Measurements from ENCODE around the gene RFNG. TPM values are rescaled to one million over a fixed set of nuclear protein-coding genes. Genes with fewer than 3 reads are reported as not detected.

RFNG gene
- total RNA-seq, 1 donor from 2014 or later = 40.2 TPM

DNA sequence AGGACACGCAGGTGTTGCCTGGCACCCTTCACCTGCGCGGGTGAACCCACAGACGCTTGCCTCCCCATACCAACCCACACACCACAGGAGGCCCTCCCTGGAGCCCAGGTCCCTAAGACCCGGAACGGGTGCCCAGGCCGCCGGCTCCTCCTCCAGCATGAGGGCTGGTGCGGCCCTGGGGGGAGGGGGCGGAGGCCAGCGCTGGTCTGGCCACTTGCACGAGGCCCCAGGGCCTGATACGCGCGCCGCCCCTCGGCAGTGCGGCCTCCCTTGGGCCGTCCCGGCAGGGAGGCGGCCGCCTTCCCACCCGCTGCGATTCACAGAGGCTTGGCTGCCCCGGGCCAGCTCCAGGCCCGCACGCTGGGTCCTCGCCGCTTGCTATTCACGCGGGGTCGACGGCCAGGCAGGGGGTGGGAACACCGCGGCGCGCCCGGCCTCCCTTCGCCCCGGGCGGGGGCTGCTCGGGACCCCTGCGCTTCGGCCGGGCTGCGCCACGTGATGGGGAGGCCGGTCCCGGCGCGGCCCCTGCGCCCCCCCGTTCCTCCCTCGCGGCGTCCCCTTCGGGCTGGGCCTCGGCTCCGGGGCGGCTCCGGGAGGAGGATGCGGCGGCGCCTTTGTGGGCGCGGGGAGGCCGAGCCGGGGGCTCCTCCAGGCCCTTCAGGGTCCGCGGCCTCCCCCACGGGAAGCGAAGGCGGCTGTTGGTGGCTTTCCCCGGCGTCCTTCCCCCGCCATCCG lies 45.7 kb upstream of the RFNG start:
- Histone ChIP-seq H3K79me2 (ENCODE audit: insufficient read depth, low read length) (peaks cover 49% of the 10 kb centered on the region), H3K4me3 (ENCODE audit: insufficient read depth, low read depth, low read length) (peak overlapping the region; percentile 70), H3K4me2 (ENCODE audit: low read length) (peak overlapping the region; percentile 99), H3K4me1 (ENCODE audit: insufficient read depth, low read length) (peaks cover 28% of the 10 kb centered on the region), H3K9ac (ENCODE audit: low read length) (peak overlapping the region; percentile 88), H2AFZ (ENCODE audit: low read depth, low read length) (no peak overlapping the region), H3K27me3 (ENCODE audit: insufficient read depth, low read length) (no peaks in the 10 kb centered on the region), H3K36me3 (ENCODE audit: insufficient read depth, low read length) (peaks cover 4% of the 10 kb centered on the region), H3K27ac (ENCODE audit: low read depth, low read length) (peak overlapping the region; percentile 68), H4K20me1 (ENCODE audit: insufficient read depth, low read length) (peaks cover 38% of the 10 kb centered on the region), H3K9me3 (ENCODE audit: insufficient read depth, low read depth, low read length) (no peaks in the 10 kb centered on the region)
- TF ChIP-seq EZH2 (IDR thresholded peaks at IDR 0.05; ENCODE audit: insufficient read depth, low read length) = no peak
- TF ChIP-seq, protein P1, sequence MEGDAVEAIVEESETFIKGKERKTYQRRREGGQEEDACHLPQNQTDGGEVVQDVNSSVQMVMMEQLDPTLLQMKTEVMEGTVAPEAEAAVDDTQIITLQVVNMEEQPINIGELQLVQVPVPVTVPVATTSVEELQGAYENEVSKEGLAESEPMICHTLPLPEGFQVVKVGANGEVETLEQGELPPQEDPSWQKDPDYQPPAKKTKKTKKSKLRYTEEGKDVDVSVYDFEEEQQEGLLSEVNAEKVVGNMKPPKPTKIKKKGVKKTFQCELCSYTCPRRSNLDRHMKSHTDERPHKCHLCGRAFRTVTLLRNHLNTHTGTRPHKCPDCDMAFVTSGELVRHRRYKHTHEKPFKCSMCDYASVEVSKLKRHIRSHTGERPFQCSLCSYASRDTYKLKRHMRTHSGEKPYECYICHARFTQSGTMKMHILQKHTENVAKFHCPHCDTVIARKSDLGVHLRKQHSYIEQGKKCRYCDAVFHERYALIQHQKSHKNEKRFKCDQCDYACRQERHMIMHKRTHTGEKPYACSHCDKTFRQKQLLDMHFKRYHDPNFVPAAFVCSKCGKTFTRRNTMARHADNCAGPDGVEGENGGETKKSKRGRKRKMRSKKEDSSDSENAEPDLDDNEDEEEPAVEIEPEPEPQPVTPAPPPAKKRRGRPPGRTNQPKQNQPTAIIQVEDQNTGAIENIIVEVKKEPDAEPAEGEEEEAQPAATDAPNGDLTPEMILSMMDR (IDR thresholded peaks at IDR 0.05; ENCODE audit: insufficient read depth, low read depth, low read length) = no peak
- FAIRE-seq (no peak), DNase-seq (ENCODE audit: low read depth) (peak; percentile 30)
- Mint-ChIP-seq H3K9me3 (ENCODE audit: unreplicated experiment) (no peaks in the 10 kb centered on the region), H3K4me3 (ENCODE audit: unreplicated experiment) (peak overlapping the region; percentile 77), H3K4me1 (ENCODE audit: low read depth, unreplicated experiment) (peaks cover 6% of the 10 kb centered on the region), H3K27ac (ENCODE audit: unreplicated experiment) (no peak overlapping the region), H3K36me3 (ENCODE audit: low read depth, unreplicated experiment) (no peaks in the 10 kb centered on the region), H3K27me3 (ENCODE audit: low read depth, unreplicated experiment) (no peaks in the 10 kb centered on the region)

DNA sequence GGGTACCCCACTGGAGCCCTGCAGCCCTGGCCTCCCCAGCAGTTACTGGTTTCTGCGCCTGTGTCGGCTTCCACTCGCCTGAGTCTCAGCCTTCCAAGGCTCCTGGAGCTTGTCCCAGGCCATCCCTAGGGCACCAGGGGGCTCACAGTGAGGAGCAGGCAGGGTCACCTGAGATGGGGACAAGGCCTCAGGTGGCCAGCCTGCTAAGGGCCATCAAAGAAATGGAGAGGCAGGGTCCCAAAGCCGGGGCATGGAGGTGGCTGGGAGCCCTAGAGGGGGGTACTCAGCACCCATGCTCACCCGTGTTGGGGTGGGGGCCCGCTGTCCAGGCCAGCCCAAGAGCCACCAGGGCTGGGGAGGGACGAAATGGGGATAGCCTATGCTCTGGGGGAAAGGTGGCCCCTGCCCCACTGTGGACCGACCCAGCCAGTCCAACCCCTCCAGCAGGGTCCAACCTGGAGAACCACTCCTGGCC lies 45.1 kb upstream of the RFNG start:
- FAIRE-seq = no peak
- peak overlapping the region; percentile 68 for H3K27ac ChIP-seq (ENCODE audit: low read depth, low read length)
- peaks cover 43% of the 10 kb centered on the region for H4K20me1 ChIP-seq (ENCODE audit: insufficient read depth, low read length)
- peaks cover 28% of the 10 kb centered on the region for H3K4me1 ChIP-seq (ENCODE audit: insufficient read depth, low read length)
- no peak for TF ChIP-seq EZH2 (IDR thresholded peaks at IDR 0.05; ENCODE audit: insufficient read depth, low read length)
- TF ChIP-seq, protein P1 (IDR thresholded peaks at IDR 0.05; ENCODE audit: insufficient read depth, low read depth, low read length) = no peak
- H3K27me3 ChIP-seq (ENCODE audit: insufficient read depth, low read length) = no peaks in the 10 kb centered on the region
- Mint-ChIP-seq H3K27me3 (ENCODE audit: low read depth, unreplicated experiment) (no peaks in the 10 kb centered on the region), H3K4me3 (ENCODE audit: unreplicated experiment) (peak overlapping the region; percentile 77), H3K36me3 (ENCODE audit: low read depth, unreplicated experiment) (no peaks in the 10 kb centered on the region), H3K4me1 (ENCODE audit: low read depth, unreplicated experiment) (peaks cover 6% of the 10 kb centered on the region), H3K27ac (ENCODE audit: unreplicated experiment) (no peak overlapping the region), H3K9me3 (ENCODE audit: unreplicated experiment) (no peaks in the 10 kb centered on the region)
- peaks cover 52% of the 10 kb centered on the region for H3K79me2 ChIP-seq (ENCODE audit: insufficient read depth, low read length)
- no peak overlapping the region for H2AFZ ChIP-seq (ENCODE audit: low read depth, low read length)
- H3K9me3 ChIP-seq (ENCODE audit: insufficient read depth, low read depth, low read length) = no peaks in the 10 kb centered on the region
- H3K36me3 ChIP-seq (ENCODE audit: insufficient read depth, low read length) = peaks cover 4% of the 10 kb centered on the region
- peak overlapping the region; percentile 70 for H3K4me3 ChIP-seq (ENCODE audit: insufficient read depth, low read depth, low read length)
- peak overlapping the region; percentile 99 for H3K4me2 ChIP-seq (ENCODE audit: low read length)
- peak overlapping the region; percentile 88 for H3K9ac ChIP-seq (ENCODE audit: low read length)
- no peak for DNase-seq (ENCODE audit: low read depth)
